GM19351 (cell line): Measurements from ENCODE around the gene TM4SF18.

ENCODE experiments used
- ATAC-seq: cut with Tn5 transposase; IDR thresholded peaks from one replicate; pipeline ENCODE4 v1.9.1; 2021; ENCODE audit warnings: mild to moderate bottlenecking, moderate library complexity; ENCODE audit not compliant: unreplicated experiment

The TM4SF18 gene

GRCh38 chr3:149331396-149331795 is 2.0 kb downstream of the TM4SF18 start:
- ATAC-seq: no peak

GRCh38 chr3:149330609-149331331 is 2.7 kb downstream of the TM4SF18 start:
- ATAC-seq: no peak

- no peak for ATAC-seq
These were observed 6.3 kb downstream of the TM4SF18 start for GRCh38 chr3:149327156-149327555.

- no peak for ATAC-seq
These were observed 7.9 kb downstream of the TM4SF18 start for GRCh38 chr3:149325581-149325980.

DNA sequence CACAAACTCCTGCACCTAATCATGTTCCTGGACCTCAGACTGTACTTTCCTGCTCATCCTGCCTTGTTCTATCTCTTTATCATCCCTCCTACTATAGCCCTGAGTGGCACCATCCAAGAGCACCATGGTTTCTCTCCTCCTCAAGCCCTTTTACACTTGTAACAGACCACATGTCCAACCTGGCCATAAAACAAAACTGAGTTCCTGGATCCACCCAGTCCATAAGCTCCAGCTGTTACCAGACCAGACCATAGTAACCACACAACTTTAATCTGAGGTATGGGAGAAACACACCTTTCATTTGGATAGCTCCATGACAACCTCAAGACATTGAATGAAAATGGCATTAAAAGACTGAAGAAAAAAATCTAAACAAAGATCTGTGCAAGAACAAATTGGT is 9.1 kb downstream of the TM4SF18 start:
- no peak for ATAC-seq

DNA sequence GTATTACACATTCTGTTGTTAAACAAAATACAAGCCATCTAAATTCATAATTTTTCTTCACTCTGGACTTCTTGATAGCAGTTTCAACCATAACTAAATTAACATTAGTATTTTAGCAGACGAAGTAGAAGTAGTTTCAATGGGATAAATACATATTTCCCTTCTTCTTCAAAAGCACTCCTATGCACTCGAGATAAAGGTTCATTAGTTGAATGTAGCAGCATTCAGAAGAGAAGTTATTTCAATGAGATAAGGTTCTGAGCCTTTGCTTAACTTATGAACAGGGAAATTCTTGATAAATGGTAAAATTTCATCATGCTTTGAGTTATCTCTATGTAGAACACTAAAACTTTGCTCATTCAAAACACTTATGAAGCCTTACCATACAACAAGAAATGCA is 11.8 kb downstream of the TM4SF18 start:
- ATAC-seq: no peak

DNA sequence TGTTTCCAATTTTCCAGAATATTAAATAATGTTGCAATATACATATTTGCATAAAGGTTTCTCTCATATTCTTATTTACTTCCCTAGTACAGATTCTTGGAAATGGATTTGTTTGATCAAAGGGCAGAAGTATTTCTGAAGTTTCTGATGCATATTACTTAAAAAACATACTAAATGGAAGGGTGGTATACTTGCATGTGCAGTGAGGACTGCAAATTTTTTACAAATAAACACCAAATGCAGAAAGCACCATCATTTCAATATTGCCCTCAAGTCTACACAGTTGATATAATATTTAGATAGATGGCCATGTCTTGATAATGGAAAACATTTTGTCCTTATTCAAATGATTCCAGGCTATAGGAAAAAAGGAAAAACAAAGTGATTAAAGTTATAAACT is 12.3 kb downstream of the TM4SF18 start:
- no peak for ATAC-seq

DNA sequence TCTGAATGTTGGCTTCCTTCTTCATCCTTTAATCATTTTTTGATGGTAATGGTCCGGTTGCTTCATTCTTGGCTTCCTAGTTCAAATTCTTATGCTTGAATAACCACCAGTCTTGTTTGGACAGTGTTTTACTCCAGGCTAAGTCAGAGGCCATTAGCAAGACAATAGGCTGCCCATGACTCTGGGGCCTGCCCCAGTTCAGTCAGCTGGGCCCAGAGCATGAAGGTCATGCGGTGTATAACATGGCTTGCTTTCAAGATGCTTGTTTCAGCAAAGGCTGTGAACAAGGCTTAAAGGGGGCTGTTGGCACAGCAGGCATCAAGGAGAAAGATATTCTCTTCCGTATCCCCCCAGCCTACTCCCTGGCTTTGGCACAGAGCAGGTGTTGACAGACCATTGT is 13.7 kb downstream of the TM4SF18 start:
- no peak for ATAC-seq

GRCh38 chr3:149317072-149317471 is 16.4 kb downstream of the TM4SF18 start:
- no peak for ATAC-seq

DNA sequence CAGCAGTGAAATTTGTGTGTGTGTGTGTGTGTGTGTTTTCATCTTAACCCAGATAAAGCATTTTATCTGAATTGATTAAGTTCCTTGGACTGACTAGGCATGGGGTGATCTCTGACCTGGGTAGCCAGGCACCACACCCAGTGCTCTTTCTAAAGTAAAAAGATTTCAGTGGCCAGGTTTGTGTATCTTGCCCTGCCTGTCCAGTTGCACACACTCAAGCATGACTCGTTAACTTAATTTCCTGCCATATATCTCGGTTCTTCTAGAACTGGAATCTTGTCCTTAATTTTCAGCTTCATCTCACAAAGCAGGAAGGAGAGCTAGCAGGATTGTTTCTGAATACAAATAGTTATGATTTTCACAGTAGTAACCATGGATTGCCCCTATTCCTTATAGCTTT is 17.0 kb downstream of the TM4SF18 start:
- ATAC-seq: no peak

DNA sequence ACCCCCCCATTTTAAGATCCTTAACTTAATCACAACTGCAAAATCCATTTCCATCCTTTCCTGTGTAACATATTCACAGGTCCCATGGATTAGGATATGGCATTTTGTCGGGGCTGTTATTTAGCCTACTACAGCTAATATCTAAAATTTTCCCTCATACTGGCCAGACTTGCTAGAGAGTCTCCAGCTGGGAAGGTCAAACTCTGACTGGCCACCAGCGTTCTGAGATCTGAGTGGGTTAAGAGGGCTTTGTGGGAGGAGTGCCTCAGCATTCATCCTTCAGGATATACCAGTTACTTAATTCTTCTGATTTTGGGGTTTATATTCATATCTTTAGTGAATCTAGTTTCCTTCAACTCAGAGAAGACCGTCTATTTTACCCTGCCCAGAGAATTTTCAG is 17.7 kb downstream of the TM4SF18 start:
- ATAC-seq: no peak

- ATAC-seq: no peak
These were observed 18.4 kb downstream of the TM4SF18 start for GRCh38 chr3:149314807-149315578.

DNA sequence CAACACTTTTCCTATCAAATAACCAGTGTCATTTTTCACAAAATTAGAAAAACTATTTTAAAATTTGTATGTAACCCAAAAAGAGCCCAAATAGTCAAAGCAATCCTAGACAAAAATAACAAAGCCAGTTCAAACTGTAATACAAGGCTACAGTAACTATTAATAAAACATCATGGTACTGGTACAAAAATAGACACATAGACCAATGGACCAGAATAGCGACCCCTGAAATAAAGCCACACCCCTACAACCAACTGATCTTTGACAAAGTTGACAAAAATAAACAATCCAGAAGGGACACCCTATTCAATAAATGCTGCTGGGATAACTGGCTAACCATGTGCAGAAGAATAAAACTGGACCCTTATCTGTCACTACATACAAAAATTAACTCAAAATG is 19.9 kb downstream of the TM4SF18 start:
- ATAC-seq: no peak

GRCh38 chr3:149310796-149311534 is 22.5 kb downstream of the TM4SF18 start:
- ATAC-seq: no peak

- ATAC-seq: no peak
These were observed 26.0 kb downstream of the TM4SF18 start for GRCh38 chr3:149307435-149307783.

- no peak for ATAC-seq
These were observed 26.5 kb downstream of the TM4SF18 start for GRCh38 chr3:149306751-149307434.

DNA sequence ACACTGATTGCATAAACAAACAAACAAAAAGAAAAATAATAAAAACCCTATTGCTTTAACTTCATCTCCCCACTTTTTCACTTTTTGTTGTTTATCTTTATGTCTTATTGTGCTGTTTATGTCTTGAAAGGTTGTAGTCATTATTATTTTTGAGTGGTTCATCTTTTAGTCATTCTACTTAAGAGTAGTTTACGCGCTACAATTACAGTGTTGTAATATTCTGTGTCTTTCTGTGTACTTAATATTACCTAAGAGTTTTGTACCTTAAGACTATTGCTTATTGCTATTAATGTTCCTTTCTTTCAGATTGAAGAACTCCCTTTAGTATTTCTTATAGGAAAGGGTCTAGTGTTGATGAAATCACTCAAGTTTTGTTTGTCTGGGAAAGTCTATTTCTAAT is 28.1 kb downstream of the TM4SF18 start:
- no peak for ATAC-seq

GRCh38 chr3:149299938-149300801 is 33.3 kb downstream of the TM4SF18 start:
- peak; percentile 59 for ATAC-seq

DNA sequence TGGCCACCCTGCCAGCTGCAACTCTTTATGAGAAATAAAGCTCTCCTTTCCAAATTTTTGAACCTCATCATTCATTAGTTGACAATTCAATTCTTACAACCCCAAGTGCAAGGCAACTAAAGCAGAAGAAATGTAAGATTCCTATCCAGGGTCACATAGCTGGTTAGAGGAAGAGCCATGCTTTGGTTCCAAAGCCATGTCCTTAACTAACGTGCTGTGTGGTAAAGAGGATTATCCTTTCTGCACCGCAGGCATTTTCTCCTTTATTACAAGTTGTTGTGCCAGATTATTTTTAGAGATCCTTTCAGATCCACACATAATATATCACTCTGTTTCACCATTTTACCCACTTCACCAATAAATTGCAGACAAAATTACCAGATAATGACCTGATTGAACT is 36.5 kb downstream of the TM4SF18 start:
- ATAC-seq: no peak

GRCh38 chr3:149292666-149293065 is 40.8 kb downstream of the TM4SF18 start:
- ATAC-seq: no peak
